IPS-15b (cell line): Measurements from ENCODE around the gene SLC7A6.

Experiments
- H3K27me3 ChIP-seq: one replicate; pipeline ENCODE4 v1.6.1; 2013; ENCODE audit warnings: low read length; ENCODE audit not compliant: control insufficient read depth, insufficient read depth
- H3K36me3 ChIP-seq: one replicate; pipeline ENCODE4 v1.6.1; 2013; ENCODE audit warnings: low read length; ENCODE audit not compliant: control insufficient read depth, insufficient read depth
- H3K4me1 ChIP-seq: one replicate; pipeline ENCODE4 v1.6.1; 2013; ENCODE audit warnings: mild to moderate bottlenecking, low read length; ENCODE audit not compliant: control insufficient read depth, insufficient read depth
- H3K4me3 ChIP-seq: one replicate; pipeline ENCODE4 v1.5.1; 2013; ENCODE audit warnings: low read depth, low read length
- H3K9ac ChIP-seq: one replicate; pipeline ENCODE4 v1.6.1; 2013; ENCODE audit warnings: low read depth, mild to moderate bottlenecking, low read length
- H3K9me3 ChIP-seq: one replicate; pipeline ENCODE4 v1.6.1; 2013; ENCODE audit warnings: mild to moderate bottlenecking, low read length; ENCODE audit not compliant: control insufficient read depth, insufficient read depth

The SLC7A6 gene

GRCh38 chr16:68345958-68346635, 81.8 kb downstream of the SLC7A6 start:
- Histone ChIP-seq H3K4me3 (no peak overlapping the region), H3K36me3 (peaks cover 18% of the 10 kb centered on the region), H3K9me3 (no peaks in the 10 kb centered on the region), H3K9ac (no peak overlapping the region), H3K4me1 (no peaks in the 10 kb centered on the region), H3K27me3 (no peaks in the 10 kb centered on the region)

DNA sequence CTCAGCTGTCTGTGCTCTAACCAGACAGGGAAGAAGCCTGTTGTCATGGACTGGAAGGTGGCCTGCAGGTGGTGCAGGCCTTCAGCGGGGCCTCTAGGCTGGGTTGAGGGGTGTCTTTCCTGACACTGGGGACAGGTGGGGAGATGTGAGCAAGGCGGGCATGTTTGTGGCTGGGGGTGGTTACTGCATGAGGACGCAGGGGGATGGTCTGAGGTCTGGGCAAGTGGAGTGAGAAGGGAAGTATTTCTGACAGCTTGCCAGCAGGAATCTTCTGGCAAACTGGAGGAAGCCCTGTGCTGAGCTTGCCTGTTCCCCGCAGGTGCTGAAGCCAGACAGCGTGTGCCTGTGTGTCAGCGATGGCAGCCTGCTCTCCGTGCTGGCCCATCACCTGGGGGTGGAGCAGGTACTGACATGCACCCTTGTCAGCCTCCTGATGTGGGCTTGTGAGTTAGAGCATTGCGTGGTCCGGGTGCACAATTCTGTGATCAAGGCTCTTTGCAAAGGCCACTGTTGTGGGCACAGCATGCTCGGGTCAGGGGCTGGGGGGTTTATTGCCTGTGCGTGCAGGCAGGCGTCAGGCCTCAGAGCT, 82.7 kb downstream of the SLC7A6 start:
- Histone ChIP-seq H3K9me3 (no peaks in the 10 kb centered on the region), H3K4me3 (no peak overlapping the region), H3K36me3 (peaks cover 27% of the 10 kb centered on the region), H3K9ac (no peak overlapping the region), H3K4me1 (no peaks in the 10 kb centered on the region), H3K27me3 (no peaks in the 10 kb centered on the region)

- H3K36me3 ChIP-seq = peaks cover 27% of the 10 kb centered on the region
Measured at GRCh38 chr16:68347605-68348004, 83.3 kb downstream of the SLC7A6 start.

GRCh38 chr16:68348639-68349445, 84.5 kb downstream of the SLC7A6 start:
- Histone ChIP-seq H3K9ac (no peak overlapping the region), H3K27me3 (no peaks in the 10 kb centered on the region), H3K4me1 (no peaks in the 10 kb centered on the region), H3K9me3 (no peaks in the 10 kb centered on the region), H3K4me3 (no peak overlapping the region), H3K36me3 (peaks cover 34% of the 10 kb centered on the region)

More at GRCh38 chr16:68347605-68348004, 83.3 kb downstream of the SLC7A6 start:
- no peaks in the 10 kb centered on the region for H3K4me1 ChIP-seq
- no peak overlapping the region for H3K9ac ChIP-seq
- no peak overlapping the region for H3K4me3 ChIP-seq
- H3K27me3 ChIP-seq = no peaks in the 10 kb centered on the region
- no peaks in the 10 kb centered on the region for H3K9me3 ChIP-seq

GRCh38 chr16:68349838-68350410, 85.6 kb downstream of the SLC7A6 start:
- no peaks in the 10 kb centered on the region for H3K4me1 ChIP-seq
- H3K4me3 ChIP-seq = no peak overlapping the region
- H3K27me3 ChIP-seq = no peaks in the 10 kb centered on the region
- H3K36me3 ChIP-seq = peaks cover 44% of the 10 kb centered on the region
- no peaks in the 10 kb centered on the region for H3K9me3 ChIP-seq
- no peak overlapping the region for H3K9ac ChIP-seq

- H3K9me3 ChIP-seq = no peaks in the 10 kb centered on the region
- no peaks in the 10 kb centered on the region for H3K27me3 ChIP-seq
- H3K36me3 ChIP-seq = peaks cover 49% of the 10 kb centered on the region
- H3K4me3 ChIP-seq = no peak overlapping the region
- no peak overlapping the region for H3K9ac ChIP-seq
- no peaks in the 10 kb centered on the region for H3K4me1 ChIP-seq
Measured at GRCh38 chr16:68350813-68351350, 86.6 kb downstream of the SLC7A6 start.
